Measurements from ENCODE around the gene SPOCK2.
A peak's percentile ranks its signal among the peaks of the same experiment; 100 is the strongest.
"Not testable (repeated sequence)": the region's sequence is repeated elsewhere in the genome, so short reads cannot be mapped to it uniquely, and the experiment has no call there.

SPOCK2 gene, protein sequence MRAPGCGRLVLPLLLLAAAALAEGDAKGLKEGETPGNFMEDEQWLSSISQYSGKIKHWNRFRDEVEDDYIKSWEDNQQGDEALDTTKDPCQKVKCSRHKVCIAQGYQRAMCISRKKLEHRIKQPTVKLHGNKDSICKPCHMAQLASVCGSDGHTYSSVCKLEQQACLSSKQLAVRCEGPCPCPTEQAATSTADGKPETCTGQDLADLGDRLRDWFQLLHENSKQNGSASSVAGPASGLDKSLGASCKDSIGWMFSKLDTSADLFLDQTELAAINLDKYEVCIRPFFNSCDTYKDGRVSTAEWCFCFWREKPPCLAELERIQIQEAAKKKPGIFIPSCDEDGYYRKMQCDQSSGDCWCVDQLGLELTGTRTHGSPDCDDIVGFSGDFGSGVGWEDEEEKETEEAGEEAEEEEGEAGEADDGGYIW

DNA sequence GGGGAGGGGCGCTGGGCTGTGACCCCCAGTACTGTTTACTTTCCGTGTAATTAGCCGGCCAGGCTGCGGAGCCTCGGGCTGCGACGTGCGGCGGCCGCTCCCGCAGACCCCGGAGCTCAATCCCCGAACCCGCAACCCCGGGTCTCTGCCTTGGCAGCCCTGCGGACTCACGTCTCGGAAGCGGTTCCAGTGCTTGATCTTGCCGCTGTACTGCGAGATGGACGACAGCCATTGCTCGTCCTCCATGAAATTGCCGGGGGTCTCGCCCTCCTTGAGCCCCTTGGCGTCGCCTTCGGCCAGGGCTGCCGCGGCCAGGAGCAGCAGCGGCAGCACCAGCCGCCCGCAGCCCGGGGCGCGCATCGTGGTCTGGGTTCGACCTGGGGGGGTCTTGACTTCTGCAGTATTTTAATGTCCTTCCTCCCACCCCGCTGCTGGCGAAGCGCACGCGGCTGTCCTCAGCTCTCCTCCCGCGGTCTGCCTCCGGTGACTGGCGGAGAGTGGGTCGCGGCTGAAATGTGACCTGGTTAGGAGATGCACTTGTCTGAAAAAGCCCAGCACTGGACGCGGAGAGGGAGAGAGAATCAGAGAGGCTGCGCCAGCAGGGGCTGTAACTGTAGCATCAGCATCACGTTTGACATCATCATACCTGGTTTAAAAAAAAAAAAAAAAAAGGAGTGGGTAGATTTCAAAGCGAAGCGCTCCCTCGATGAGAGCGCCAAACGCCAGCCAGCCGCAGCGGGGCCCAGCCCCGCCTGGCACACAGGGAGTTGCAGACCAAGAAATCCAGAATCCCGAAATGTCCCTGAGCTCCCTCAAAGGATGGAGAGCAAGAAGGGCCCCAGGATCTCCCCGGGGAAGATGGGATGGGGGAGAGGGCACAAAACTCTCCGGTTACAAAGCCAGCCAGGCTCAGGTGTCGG, at the start of gene SPOCK2:
TSS of gene SPOCK2 (minus strand) at position 583 of the 920 bp plus-strand sequence. CDS start at position 360, 223 bp downstream.
- in situ Hi-C loops (cut with HindIII; ENCODE audit: low pct_ligation_motif_present, low pct_unique_long_range_greater_than_20kb, low sequenced_read_pairs) = no loop called here
- DNase-seq = peak; percentile 11

DNA sequence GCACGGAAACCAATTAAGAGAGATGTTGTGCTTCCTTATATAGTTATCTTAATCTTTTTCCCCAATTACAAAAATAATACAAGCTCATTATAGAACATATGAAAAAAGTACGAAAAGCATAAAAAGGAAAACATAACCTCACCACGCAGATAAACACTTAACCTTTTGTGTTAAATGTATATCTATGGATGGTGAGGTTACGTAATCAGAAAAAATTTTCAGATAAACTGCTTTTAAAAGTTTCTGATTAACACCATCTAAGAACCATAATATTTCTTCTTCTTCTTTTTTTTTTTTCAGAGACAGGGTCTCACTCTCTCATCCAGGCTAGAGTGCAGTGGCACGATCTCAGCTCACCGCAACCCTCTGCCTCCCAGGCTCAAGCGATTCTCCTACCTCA, 49.2 kb upstream of the SPOCK2 start:
- DNase-seq = no peak
- in situ Hi-C loops (cut with HindIII; ENCODE audit: low pct_ligation_motif_present, low pct_unique_long_range_greater_than_20kb, low sequenced_read_pairs) = no loop called here

DNA sequence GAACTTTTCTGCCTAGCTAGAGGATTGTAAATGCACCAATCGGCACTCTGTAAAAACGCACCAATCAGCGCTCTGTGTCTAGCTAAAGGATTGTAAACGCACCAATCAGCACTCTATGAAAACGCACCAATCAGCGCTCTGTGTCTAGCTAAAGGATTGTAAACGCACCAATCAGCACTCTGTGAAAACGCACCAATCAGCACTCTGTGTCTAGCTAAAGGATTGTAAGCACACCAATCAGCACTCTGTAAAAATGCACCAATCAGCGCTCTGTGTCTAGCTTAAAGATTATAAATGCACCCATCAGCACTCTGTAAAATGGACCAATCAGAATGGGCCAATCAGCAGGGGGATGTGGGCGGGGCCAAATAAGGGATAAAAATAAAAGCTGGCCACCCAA, 47.9 kb upstream of the SPOCK2 start:
- DNase-seq; in situ Hi-C loops (cut with HindIII; ENCODE audit: low pct_ligation_motif_present, low pct_unique_long_range_greater_than_20kb, low sequenced_read_pairs): not testable (repeated sequence)

DNA sequence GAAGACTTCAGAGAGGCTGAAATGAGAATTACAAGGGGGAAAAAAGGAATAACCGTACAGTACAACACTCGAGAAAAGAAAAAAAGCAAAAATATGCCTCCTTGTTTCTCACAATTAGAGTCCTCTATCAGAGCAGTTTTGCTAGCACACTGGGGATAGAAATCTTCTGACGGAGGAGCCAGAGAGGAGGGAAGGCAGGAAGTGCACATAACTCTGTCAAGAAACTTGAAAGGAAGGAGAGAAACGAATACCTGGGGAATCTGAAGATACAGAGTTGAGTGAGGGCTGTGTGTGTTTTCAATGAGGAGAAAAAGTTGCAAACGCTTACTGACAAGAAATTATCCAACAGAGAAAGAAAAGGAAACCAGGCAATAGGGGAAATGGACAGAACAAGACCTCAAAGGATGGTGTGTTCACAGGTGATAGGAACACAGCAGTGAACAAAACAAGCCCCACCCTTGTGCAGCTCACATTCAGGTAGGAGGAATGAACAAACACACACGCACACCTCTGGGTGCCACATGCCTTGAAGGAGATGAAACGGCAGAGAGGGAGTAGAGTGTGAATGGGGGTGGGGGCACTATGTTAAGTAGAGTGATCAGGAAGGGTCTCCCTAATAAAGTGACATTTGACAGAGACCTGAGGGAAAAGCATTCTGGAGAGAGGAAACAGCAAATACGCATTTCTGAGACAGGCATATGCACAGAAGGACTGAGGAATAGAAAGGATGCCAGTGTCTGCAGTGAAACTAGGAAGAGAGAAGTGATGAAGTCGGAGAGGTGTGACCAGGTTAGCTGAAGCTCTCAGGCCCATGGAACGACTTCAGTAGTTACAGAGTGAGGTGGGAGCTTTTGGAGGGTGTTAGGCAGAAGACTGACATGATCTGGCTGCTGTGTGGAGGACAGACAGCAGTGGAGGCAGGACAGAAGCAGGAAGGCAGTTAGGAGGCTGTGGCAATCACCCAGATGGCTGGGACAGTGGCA, 46.7 kb upstream of the SPOCK2 start:
- no peak for DNase-seq
- in situ Hi-C loops (cut with HindIII; ENCODE audit: low pct_ligation_motif_present, low pct_unique_long_range_greater_than_20kb, low sequenced_read_pairs) = no loop called here

DNA sequence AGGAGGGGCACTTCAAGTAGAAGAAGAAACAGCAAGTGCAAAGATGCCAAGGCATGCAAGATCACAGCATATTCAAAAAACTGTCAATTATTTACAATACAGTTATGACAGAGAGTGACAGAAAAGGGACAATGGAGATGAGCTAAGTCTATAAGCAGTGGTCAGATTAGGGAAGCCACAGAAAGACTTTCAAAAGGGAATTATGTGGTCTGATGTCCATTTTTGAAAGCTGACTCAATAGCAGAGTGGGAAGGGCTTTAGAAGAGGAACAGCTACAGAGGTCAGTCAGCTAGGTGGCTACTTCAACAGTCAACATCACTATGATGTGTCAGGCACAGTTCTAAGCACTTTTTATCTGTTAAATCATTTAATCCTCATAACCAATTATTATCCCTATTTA, 45.2 kb upstream of the SPOCK2 start:
- in situ Hi-C loops (cut with HindIII; ENCODE audit: low pct_ligation_motif_present, low pct_unique_long_range_greater_than_20kb, low sequenced_read_pairs) = no loop called here
- DNase-seq = peak; percentile 75

DNA sequence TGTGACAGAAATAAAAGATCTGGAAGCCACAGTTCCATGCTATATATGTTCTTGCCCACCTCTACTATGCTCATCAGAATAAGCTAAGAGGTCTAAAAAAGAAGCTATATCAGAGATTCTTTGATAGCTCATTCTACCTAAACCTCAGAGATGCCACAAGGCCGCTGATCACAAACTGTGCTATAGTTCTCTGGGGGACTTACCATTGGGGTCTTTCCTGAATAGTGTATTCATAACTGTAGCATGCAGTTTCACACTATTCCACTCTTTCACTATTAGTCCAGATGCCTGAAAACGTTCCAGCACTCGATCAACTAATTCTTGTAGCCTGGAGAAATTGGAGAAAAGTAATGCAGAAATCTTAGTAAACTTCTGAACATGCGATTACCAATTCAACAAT, 44.5 kb upstream of the SPOCK2 start:
- DNase-seq = no peak
- in situ Hi-C loops (cut with HindIII; ENCODE audit: low pct_ligation_motif_present, low pct_unique_long_range_greater_than_20kb, low sequenced_read_pairs) = no loop called here

DNA sequence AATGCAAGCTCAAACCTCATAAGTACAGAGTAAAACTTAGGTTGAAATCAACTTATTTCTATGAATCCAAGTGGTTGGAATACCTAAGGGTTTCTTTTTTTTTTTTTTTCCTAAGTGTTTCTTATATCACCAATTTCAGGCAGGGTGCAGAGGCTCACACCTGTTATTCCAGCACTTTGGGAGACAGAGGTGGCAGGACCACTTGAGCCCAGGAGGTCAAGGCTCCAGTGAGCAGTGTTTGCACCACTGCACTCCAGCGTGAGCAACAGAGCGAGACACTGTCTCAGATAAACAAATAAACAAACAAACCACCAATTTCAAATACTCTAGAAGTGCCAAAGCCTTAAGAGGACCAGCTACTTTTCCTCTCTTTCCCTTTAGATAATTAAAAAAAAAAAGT, 39.2 kb upstream of the SPOCK2 start:
- in situ Hi-C loops (cut with HindIII; ENCODE audit: low pct_ligation_motif_present, low pct_unique_long_range_greater_than_20kb, low sequenced_read_pairs) = no loop called here

DNA sequence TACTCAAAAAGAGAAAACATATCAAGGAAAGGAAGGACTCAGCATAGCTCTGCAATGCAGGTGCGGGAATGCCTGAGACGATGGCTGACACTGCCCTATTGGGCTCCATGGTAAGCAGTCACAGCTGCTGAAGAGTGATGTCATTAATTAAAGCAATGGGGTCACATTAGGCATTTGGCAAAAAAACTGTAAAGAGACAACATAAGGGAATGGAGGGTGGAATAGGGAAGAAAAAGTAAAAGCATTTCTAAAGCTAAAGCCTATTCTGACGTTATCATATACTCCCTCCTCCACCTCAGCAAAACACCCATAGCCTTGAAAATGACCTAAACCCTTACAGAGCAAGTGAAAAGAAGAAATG, 38.5 kb upstream of the SPOCK2 start:
- in situ Hi-C loops (cut with HindIII; ENCODE audit: low pct_ligation_motif_present, low pct_unique_long_range_greater_than_20kb, low sequenced_read_pairs) = no loop called here
- no peak for DNase-seq

More for the DNA sequence above, 39.2 kb upstream of the SPOCK2 start:
- no peak for DNase-seq

DNA sequence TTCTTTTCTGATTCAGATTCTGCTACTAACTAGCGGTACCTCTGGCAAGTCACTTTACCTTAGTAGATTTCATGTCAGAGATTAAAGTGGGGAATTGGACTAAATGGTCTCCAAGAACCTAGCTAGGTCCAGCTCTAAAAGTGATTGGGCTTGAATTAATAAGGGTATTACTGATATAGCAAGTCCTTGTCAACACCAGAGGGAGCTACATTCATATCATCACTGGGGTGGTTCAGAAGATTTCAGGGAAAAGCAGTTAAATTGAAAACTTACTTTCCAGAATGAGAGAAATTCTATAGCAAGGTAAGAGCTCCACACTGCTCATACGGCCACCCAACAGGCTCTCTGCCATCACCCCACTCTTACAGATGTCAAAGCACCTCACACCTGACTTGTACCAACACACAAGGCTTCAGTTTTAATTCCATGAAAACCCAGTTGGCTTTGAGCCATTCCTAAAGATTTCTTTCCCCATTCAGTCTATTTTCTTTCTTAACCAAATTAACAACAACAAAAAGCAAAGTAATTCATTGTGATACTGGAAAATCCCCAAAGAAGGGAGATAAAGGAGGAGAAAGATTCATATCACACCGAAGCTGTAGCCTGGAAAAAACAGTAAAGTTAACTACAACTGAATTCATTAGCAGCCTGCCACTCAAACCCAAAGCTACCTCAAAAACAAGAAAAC, 38.0 kb upstream of the SPOCK2 start:
- DNase-seq = peak; percentile 66
- in situ Hi-C loops (cut with HindIII; ENCODE audit: low pct_ligation_motif_present, low pct_unique_long_range_greater_than_20kb, low sequenced_read_pairs) = no loop called here

DNA sequence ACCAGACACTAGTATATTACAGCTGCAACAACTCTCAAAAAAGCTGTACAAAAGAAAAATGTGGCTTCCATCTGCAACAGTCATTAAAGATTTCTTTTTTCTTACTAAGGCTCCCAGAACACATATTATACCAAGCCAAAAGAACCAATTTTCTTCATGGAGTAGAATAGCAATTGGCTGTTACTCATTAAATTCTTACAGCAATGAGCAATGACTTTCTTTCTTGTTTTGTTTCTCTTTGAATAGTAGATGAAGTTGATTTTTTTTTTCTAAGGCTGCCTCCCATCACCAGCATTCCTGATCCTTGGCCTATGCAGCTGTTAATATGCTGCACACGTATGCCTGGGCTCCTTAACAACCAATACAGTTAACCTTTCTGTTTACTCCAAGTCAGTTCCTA, 36.6 kb upstream of the SPOCK2 start:
- DNase-seq = no peak
- in situ Hi-C loops (cut with HindIII; ENCODE audit: low pct_ligation_motif_present, low pct_unique_long_range_greater_than_20kb, low sequenced_read_pairs) = loop anchor here (25.0 kb wide), 1 partner anchor 187 kb away; no protein-coding TSS in a partner anchor

DNA sequence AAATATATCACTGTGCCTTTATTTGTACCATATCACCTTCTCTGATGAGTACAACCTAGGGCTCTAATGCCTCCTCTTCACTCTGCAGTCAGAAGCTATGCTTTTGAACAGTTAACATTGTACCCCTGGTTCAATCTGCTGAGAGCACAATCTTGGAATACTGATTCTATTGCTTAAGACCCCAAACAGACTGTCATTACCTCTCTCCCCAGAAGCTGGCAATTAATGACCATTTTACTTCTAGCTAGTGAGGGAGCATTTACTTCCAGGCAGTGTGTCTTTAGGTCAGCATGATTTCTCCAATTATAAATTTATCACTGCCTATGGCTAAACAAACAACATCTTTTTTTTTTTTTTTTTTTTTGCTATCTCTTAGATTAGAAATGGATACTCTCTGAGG, 36.0 kb upstream of the SPOCK2 start:
- in situ Hi-C loops (cut with HindIII; ENCODE audit: low pct_ligation_motif_present, low pct_unique_long_range_greater_than_20kb, low sequenced_read_pairs) = loop anchor here (25.0 kb wide), 1 partner anchor 188 kb away; no protein-coding TSS in a partner anchor
- DNase-seq = no peak

DNA sequence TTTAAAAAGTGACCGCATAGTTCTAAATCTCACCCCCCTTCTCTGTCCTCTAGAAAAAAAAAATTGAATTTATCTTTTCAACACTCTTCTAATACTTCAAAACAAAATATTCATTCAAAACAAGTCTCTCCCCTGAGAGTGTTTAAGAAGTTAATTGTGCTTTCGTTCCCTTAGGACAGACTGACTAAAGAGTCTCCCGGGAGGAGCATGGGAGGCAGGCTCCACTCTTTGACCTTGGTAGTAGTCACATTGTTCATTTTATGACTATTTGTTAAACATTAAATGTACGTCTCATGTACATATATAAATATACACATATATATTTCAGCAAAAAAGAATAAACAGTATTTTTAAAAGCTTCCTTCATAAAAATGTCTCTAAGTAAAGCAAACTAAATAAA, 35.3 kb upstream of the SPOCK2 start:
- in situ Hi-C loops (cut with HindIII; ENCODE audit: low pct_ligation_motif_present, low pct_unique_long_range_greater_than_20kb, low sequenced_read_pairs) = loop anchor here (25.0 kb wide), 1 partner anchor 189 kb away; no protein-coding TSS in a partner anchor

DNA sequence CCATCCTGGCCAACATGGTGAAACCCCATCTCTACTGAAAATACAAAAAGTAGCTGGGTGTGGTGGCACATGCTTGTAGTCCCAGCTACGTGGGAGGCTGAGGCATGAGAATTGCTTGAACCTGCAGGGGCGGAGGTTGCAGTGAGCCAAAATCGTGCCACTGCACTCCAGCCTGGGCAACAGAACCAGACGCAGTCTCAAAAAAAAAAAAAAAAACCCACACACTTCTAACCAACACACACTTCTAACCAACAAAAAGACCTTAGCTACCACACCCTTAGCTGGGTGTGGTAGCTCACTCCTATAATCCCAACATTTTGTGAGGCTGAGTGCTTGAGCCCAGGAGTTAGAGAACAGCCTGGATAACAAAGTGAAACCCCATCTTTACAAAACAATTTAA, 33.9 kb upstream of the SPOCK2 start:
- no peak for DNase-seq
- in situ Hi-C loops (cut with HindIII; ENCODE audit: low pct_ligation_motif_present, low pct_unique_long_range_greater_than_20kb, low sequenced_read_pairs) = loop anchor here (25.0 kb wide), 1 partner anchor 190 kb away; no protein-coding TSS in a partner anchor

More for the DNA sequence above, 35.3 kb upstream of the SPOCK2 start:
- no peak for DNase-seq

DNA sequence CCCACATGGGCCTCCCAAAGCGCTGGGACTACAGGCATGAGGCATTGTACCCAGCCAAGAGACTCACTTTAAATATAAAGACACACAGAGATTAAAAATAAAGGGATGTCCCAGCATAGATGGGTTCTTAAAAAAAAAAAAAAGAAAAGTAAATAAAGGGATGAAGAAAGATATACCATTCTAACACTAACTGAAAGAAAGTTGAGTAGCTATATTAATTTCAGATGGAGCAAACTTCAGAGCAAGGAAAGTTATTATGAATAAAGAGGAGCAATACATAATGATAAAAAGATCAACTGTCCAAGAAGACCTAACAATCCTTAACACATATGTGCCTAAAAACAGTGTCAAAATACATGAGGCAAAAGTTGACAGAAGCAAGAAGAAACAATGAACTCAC, 33.0 kb upstream of the SPOCK2 start:
- DNase-seq = no peak
- in situ Hi-C loops (cut with HindIII; ENCODE audit: low pct_ligation_motif_present, low pct_unique_long_range_greater_than_20kb, low sequenced_read_pairs) = loop anchor here (25.0 kb wide), 1 partner anchor 191 kb away; no protein-coding TSS in a partner anchor

DNA sequence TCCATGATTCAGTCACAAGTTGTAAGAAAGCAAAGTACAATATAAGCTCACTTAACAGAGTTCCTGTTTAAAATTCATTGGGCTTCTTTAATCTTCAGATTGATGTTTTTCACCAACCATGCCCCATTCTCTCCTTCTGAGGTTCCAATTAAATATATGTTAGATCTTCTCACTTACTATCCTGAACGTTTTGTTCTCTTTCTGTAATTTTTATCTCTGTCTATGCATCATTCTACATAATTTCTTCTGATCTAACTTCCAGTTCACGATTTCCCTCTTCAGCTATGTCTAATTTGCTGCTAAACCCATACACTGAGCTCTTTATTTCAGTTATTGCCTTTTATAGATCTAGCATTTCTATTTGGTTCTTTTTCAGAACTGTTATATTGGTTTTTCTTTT, 28.0 kb upstream of the SPOCK2 start:
- no peak for DNase-seq
- in situ Hi-C loops (cut with HindIII; ENCODE audit: low pct_ligation_motif_present, low pct_unique_long_range_greater_than_20kb, low sequenced_read_pairs) = loop anchor here (25.0 kb wide), 1 partner anchor 196 kb away; no protein-coding TSS in a partner anchor

DNA sequence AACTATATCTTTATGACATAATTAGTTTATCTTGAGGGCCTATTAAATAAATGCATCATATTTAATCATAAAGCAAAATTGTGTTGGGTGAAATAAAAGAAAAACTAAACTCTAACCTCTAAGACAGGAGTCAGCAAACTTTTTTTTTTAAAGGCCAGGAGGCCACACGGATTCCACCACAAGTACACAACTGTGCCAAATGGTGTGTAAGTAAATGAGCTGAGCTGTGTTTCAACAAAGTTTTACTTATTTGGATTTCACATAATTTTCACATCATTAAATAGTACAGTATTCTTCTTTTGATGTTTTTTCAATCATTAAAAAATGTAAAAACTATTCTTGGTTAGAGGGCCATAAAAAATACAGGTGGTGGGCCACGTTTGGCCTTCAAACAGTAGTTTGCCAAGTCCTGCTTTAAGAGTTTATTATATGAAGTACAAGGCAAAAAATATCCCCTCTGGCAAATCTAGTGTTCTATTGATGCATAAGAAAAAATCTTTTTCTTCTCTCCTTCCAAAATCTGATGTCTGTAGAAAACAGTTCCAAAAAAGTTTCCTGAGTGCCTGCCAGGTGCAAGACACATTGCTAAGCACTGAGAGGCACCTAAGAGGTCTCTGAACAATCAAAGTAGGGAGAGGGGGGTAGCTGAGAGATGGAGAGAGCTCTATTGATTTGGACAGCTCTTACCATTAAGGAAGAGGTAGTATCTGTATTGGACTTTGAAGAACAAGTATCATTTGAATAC, 26.5 kb upstream of the SPOCK2 start:
- DNase-seq = no peak
- in situ Hi-C loops (cut with HindIII; ENCODE audit: low pct_ligation_motif_present, low pct_unique_long_range_greater_than_20kb, low sequenced_read_pairs) = loop anchor here (25.0 kb wide), 1 partner anchor 197 kb away; no protein-coding TSS in a partner anchor
